Measurements from ENCODE around the gene SPOCK1. TPM values are rescaled to one million over a fixed set of nuclear protein-coding genes. Genes with fewer than 3 reads are reported as not detected.
"Not testable (repeated sequence)": the region's sequence is repeated elsewhere in the genome, so short reads cannot be mapped to it uniquely, and the experiment has no call there.

Gene SPOCK1
- polyA plus RNA-seq, 10 donors: 4.0 to 19.9 (median 6.7) TPM

GRCh38 chr5:137398154-137398553 lies 101.0 kb downstream of the SPOCK1 start:
- no peak for DNase-seq

- DNase-seq: peak in 1 of 3 donors; percentile 2
Measured at GRCh38 chr5:137395011-137395755, 103.9 kb downstream of the SPOCK1 start.

GRCh38 chr5:137394380-137394779 lies 104.7 kb downstream of the SPOCK1 start:
- DNase-seq: no peak

DNA sequence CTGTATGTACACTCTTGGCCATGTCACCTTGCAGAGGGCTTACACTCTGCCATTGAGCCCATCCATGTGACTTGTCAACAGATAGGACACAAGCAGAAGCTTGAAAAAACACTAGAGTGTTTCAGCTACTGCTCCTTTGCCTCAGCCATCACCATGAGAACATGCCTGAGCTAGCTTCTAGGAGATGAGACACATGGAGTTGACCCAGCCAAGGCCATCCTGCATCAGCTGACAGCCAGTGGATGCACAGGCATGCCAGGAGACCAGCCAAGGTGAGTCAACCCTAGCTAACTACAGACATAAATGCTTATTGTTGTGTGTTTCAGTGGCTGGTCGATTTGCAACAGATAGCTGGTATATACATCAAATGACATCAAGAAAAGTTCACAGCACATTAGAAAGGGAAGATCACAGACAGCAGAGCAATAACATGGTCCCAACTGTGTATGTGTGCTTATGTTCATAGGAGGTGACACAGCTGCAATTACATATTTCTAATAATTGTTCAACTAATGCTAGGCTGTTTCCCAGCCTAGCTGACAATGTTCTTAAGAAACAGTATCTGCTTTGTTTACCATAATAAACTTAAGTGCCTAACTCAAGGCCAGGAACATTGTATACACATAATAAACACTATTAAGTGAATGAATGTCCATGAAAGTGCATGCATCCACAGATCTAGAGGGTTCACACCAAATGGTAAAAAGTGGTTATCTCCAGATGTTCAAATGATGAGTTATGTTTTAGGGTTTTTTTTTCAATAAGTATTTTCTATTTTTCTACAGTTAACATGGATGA lies 105.7 kb downstream of the SPOCK1 start:
- DNase-seq: no peak

- no peak for DNase-seq
Measured at GRCh38 chr5:137392261-137392660, 106.9 kb downstream of the SPOCK1 start.

DNA sequence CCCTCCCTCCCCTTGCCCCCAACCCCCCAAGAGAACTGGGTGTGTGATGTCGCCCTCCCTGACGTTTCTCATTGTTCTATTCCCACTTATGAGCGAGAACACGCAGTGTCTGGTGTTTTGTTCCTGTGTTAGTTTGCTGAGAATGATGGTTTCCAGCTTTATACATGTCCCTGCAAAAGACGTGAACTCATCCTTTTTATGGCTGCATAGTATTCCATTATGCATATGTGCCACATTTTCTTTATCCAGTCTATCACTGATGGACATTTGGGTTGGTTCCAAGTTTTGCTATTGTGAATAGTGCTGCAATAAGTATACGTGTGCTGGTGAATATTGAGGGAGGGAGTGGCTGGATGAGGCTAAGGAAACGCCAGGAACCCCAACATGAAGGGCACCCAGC lies 108.1 kb downstream of the SPOCK1 start:
- DNase-seq: not testable (repeated sequence)

GRCh38 chr5:137389042-137389441 lies 110.1 kb downstream of the SPOCK1 start:
- no peak for DNase-seq

- no peak for DNase-seq
Measured at GRCh38 chr5:137385064-137385463, 114.1 kb downstream of the SPOCK1 start.

DNA sequence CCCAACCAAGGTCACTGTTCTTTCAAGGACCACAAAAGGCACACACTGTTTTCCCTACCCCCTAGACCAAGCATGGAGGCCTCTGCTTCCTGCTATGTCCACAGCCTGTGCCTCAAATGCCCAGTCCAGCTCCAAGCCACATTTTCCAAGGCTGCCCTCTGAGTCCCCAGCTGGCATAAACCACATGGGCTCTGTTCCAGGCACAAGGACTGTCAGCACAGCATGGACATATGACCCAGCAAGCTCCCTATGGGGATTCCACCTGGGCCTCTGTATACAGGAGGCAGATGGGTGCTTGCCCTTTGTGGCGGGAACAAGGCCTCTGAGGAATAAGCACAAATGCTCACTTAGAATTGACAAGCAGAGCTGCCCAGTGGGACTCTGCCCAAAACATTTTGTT lies 115.2 kb downstream of the SPOCK1 start:
- DNase-seq: no peak

- DNase-seq: no peak
Measured at GRCh38 chr5:137381555-137381954, 117.6 kb downstream of the SPOCK1 start.

DNA sequence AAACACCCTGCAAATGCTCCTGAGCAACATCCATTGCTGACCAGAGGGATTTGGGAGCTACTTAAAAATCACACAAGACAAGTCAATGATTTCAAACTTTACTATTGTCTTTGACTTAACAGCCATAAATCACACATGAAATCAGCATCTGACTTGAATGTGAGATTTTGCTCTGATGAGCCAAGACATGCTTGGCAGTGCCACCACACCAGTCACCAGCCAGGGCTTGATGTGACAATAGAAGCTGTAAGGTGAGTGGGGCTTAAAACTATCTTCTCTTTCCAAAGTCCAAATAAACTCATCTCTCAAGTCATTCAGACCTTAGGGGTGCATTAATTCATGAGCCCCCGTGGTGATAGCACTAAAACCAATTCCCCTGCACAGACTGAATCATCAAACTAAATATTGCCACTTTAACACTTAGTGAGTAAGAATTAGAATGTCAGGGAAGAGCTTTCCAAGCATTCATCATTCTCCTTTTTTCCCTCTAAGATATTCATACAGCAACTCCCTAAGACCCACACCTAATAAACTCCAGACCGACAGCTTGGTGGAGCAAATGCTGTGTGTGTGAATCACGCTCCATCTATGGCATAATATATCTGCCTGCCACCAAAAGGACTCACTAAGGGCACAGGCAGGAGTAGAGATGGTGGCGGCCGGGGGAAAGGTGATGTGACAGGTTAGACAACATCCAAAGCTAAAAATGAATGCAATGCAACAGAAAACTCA lies 119.4 kb downstream of the SPOCK1 start:
- no peak for DNase-seq

GRCh38 chr5:137375741-137376526 lies 123.2 kb downstream of the SPOCK1 start:
- no peak for DNase-seq

DNA sequence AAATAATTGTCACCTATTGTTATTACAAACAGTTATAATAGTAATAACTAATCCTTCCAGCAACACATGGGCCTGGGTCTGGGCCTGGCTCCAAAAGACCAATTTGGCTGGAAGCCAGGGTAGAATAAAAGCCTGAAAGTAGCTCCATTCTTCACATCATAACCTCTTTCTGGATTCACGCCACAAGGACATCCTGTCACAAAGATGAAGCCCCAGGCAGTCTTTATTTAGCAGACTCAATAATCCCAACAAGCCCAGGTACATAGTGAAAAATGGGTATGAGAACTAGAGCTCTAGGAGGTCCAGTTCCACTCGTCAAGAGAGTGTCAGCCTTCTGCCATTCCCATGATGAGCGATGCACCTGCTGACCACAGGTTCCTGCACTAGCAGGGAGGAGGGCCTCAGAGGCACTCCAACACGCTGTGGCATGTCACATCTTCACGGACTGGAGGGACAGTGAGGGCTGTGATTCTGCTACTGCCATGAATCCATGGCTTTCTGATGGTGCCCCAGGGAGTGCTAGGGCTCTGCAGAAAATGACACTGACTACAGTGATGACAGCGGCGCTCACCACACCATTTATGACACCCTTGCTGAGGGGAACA lies 124.9 kb downstream of the SPOCK1 start:
- no peak for DNase-seq

GRCh38 chr5:137372773-137373160 lies 126.4 kb downstream of the SPOCK1 start:
- DNase-seq: no peak

DNA sequence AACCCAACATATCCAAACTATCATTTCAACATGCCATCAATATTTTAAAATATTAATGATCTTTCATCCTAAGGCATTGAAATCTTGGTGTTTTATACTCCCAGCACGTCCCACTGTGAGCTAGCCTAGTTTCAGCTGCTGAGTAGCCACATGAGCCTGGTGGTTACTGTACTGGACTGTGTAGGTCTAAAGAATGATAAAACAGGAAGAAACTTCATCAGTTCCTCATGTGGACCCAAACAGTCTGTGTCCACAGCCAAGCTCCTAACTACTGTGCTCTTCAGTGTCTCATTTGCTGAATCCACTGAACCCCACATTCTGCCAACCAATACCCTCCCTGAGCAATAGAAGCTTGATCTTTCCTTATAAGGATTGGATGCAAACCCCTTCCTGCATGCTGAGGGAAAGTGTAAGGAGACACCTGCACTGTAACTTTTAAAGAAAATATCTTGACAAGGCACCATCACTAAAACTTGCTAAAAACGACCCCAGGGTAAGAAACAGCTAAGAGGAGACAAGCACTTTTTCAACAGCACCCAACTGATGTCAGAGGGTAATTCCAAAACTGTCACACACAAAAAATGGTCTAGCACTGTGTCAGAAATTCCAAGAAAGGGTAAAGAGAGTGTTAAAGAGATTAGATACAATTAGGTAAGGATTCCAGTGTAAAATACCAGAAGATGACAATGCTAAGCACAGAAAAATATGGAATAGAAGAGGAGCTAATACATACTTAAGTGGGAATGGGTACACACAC lies 126.9 kb downstream of the SPOCK1 start:
- no peak for DNase-seq

- peak in 1 of 3 donors; percentile 22 for DNase-seq
Measured at GRCh38 chr5:137370096-137371071, 128.7 kb downstream of the SPOCK1 start.

DNA sequence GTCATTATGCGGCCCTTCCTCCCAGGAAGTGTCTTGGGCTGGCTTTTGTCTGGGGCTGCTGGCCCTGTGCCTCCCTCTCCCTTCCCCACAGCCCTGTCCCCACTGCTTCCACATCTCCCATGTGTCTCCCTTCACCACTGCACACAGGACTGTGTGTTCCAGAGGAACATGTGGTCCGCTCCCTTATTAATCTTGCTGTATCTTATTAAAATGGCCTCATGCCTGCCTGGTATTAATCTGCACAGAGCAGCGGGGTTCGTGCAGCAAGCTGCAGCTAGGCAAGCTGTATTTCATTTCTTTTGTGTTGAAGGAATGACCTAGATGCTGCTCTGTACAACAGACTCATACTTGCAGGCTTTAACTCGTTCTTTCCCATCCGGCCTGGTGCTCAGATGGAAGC lies 130.5 kb downstream of the SPOCK1 start:
- no peak for DNase-seq

DNA sequence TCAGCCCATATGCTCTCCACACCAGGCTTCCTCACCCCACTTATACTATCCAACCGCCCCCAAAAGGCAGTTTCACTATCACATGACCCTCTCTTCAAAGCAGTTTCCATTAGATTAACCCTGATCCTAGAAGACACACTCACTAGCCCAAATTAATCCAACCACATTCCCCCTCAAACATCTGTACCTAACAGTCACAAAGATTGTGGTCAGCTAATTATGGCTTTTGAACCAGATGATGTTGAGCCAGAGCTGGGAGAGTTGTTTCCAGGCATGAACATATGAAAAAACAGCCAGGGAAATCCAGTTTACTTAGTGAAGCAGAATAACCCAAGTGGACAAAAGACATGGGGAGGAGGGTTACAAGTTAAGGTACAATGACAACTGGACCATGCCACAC lies 131.2 kb downstream of the SPOCK1 start:
- DNase-seq: no peak

DNA sequence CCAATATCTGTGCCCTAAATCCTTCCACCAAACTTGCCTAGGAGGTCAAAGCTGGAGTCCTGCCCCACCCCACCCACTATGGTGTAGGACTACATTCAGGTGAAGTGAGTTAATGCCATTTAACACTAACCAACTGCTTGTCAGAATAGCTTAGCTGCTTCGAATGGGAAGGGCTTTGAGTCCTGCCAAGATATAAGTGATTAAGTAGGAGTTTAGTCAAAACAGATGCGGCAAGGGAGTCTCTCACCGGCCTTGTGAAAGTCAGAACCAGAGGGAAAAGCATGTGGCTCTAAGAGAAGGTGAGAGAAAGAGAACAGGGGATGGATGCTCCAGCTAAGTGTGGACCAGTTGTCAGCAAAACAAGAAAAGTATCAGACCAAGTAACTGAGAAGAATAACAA lies 132.6 kb downstream of the SPOCK1 start:
- no peak for DNase-seq
